GM10847 (cell line): ENCODE results near the gene WNT8B.

ENCODE experiments used
- POLR2A ChIP-seq: IDR thresholded peaks from 2 replicates; pipeline ENCODE4 v1.6.1; 2011; ENCODE audit not compliant: insufficient read length; ENCODE audit errors: extremely low read depth

WNT8B gene

DNA sequence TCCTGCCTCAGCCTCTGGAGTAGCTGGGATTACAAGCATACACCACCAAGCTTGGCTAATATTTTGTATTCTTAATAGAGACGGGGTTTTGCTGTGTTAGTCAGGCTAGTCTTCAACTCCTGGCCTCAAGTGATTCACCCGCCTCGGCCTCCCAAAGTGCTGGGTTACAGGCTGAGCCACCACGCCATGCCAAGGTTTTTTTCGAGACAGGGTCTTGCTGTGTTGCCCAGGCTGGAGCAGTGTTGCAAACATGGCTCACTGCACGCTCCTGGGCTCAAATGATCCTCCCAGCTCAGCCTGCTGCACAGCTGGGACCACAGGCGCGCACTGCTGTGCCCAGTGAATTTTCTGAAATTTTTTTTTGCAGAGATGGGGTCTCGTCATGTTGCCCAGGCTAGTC, 60.1 kb downstream of the WNT8B start:
- TF ChIP-seq POLR2A = no peak

DNA sequence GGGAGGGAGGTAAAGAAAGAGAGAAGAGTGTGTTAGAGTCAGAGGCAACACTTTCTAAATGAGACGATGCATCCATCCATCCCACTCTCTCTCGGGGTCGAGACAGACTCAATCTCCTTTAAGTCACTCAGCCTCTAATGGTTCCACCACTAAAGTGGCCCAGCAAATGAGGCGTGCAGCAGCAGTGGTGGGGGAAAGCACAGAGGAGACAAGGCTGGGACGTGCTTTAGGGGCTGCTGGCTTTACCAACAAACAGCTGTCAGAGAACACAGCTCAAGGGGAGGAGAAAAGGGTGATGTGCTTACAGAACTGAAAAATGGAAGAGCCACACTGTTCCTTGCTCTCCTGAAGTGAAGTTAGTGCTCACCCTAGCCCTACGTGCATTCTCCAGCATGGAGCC, 61.4 kb downstream of the WNT8B start:
- TF ChIP-seq POLR2A = no peak

GRCh38 chr10:100524638-100525037, 61.8 kb downstream of the WNT8B start:
- TF ChIP-seq POLR2A = no peak

DNA sequence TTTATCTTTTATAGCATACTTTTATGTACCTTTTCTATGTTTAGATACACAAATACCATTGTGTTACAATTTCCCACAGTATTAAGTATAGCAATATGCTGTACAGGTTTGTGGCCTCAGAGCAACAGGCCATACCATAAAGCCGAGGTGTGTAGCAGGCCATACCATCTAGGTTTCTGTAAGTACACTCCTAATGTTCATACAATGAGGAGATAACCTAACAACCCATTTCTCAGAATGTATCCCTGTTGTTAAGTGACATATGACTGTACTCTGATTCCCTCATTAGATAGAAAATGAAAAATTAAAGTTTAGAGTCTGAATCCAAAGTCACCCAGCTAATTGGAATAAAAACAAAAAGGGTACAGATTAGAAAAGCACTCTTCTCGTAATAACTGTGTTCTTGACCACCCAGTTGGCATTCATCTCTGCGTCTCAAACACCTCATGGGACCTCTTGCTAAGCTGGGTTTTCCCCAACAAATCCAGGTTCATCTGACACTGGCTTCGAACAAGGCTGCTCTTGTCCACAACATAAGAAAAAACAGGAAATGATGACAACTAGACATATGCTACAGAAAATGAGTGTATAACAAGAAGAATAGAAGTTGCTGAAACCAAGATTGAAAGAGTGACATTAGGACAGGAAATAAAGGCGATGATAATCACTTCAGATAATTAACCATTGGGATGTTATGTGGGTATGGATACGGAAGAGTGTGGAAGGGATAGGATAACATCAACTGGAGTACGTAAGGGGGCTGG, 65.5 kb downstream of the WNT8B start:
- no peak for TF ChIP-seq POLR2A

DNA sequence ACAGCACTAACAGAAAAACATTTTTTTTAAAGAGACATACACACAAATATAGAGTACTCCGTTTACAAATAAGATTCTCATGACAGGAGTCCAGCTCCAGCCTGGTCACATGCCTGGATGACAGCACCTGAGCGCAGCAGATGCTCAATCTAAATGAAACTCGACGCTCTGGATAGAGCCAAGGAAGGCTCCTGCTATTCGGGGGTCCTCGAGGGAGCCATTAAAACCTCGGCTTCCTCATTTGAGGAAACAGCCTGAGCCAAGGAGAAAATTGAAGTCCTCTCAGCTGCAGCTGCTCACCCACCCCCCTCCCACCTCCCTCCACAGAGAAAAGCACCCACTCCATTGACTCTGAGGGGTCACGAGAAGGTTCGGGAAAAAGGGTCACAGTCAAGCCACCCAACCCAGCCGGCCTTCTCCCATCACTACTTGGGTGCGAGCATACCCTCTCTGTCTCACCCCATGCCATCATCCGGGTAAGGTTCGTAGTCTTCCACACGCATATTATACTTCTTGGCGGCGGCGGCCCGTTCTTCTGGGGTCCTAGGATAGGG, 66.2 kb downstream of the WNT8B start:
- no peak for TF ChIP-seq POLR2A

- TF ChIP-seq POLR2A = peak; percentile 79
Observed at GRCh38 chr10:100529475-100530298, 66.9 kb downstream of the WNT8B start, which contains the start of gene NDUFB8. TSS of gene NDUFB8 (minus strand) at chr10:100529871. CDS start at chr10:100529851, 20 bp downstream.

DNA sequence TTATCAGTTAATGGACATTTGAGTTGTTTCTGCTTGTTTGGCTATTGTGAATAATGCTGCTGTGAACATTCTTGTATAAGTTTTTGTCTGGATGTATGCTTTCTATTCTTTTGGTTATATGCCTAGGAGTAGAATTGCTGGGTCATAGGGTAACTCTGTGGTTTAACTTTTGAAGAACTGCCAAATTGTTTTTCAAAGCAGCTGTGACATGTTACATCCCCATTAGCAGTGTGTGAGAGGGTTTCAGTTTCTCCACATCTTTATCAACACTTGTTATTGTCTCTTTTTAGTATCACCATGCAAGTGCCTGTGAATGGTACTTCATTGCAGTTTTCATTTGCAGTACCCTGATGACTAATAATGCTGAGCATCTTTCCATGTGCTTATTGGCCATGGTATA, 69.0 kb downstream of the WNT8B start:
- TF ChIP-seq POLR2A = no peak
